ENCODE measurements around the gene KRTAP4-4. TPM values are rescaled to one million over a fixed set of nuclear protein-coding genes. Genes with fewer than 3 reads are reported as not detected.
"Not testable (repeated sequence)": the region's sequence is repeated elsewhere in the genome, so short reads cannot be mapped to it uniquely, and the experiment has no call there.

The KRTAP4-4 gene
- total RNA-seq, 4 donors from 2014 or later: not detected

- no peak for ATAC-seq
- no peaks in the 10 kb centered on the region for H3K36me3 ChIP-seq
- H3K4me1 ChIP-seq: no peaks in the 10 kb centered on the region
- no peak for TF ChIP-seq EP300 (IDR thresholded peaks at IDR 0.05)
- no peak for TF ChIP-seq POLR2AphosphoS5 (IDR thresholded peaks at IDR 0.05)
- TF ChIP-seq POLR2A (IDR thresholded peaks at IDR 0.05): no peak
- no peak for TF ChIP-seq CTCF (IDR thresholded peaks at IDR 0.05)
- H3K27ac ChIP-seq: no peak overlapping the region
- no peak overlapping the region for H3K4me3 ChIP-seq
- WGBS, 2 donors (ENCODE audit: low coverage in 1 of 2): 41 to 63% methylated on average over 3 to 6 of the region's 7 CpGs
- H3K9me3 ChIP-seq: no peaks in the 10 kb centered on the region
- H3K27me3 ChIP-seq: peaks cover 19% of the 10 kb centered on the region
Observed at GRCh38 chr17:41163828-41164227, 3.3 kb upstream of the KRTAP4-4 start.

GRCh38 chr17:41160190-41160589, 358 bp downstream of the KRTAP4-4 start:
- not testable (repeated sequence) for H3K4me1 ChIP-seq, H3K4me3 ChIP-seq, H3K27ac ChIP-seq, H3K36me3 ChIP-seq, H3K9me3 ChIP-seq, ATAC-seq
- peaks cover 31% of the 10 kb centered on the region for H3K27me3 ChIP-seq
- 60% methylated on average over 1 of the region's 3 CpGs; no CpG with 5 or more reads in 1 of the 2 donors for whole genome bisulfite sequencing, 2 donors (ENCODE audit: low coverage in 1 of 2)

- no peak for ATAC-seq
- no peak for TF ChIP-seq POLR2A (IDR thresholded peaks at IDR 0.05)
- no peak for TF ChIP-seq CTCF (IDR thresholded peaks at IDR 0.05)
- no peak for TF ChIP-seq EP300 (IDR thresholded peaks at IDR 0.05)
- no peak for TF ChIP-seq POLR2AphosphoS5 (IDR thresholded peaks at IDR 0.05)
- H3K4me3 ChIP-seq: no peak overlapping the region
- peaks cover 0 to 12% (median 0%) of the 10 kb centered on the region in 3 donors for H3K9me3 ChIP-seq
- WGBS, 2 donors (ENCODE audit: low coverage in 1 of 2): 71% methylated on average over 2 of the region's 2 CpGs; no CpG with 5 or more reads in 1 of the 2 donors
- H3K36me3 ChIP-seq: no peaks in the 10 kb centered on the region
- H3K27ac ChIP-seq: no peak overlapping the region
- no peaks in the 10 kb centered on the region for H3K4me1 ChIP-seq
- H3K27me3 ChIP-seq: peaks cover 32% of the 10 kb centered on the region
Observed at GRCh38 chr17:41153856-41154255, 6.7 kb downstream of the KRTAP4-4 start.

- ATAC-seq: no peak
- Histone ChIP-seq H3K4me1 (no peaks in the 10 kb centered on the region), H3K4me3 (no peak overlapping the region), H3K27me3 (peaks cover 16% of the 10 kb centered on the region), H3K36me3 (no peaks in the 10 kb centered on the region), H3K27ac (no peak overlapping the region), H3K9me3 (peaks cover 0 to 12% (median 0%) of the 10 kb centered on the region in 3 donors)
- 56 to 73% methylated on average over 2 of the region's 2 CpGs for WGBS, 2 donors (ENCODE audit: low coverage in 1 of 2)
- no peak for TF ChIP-seq POLR2AphosphoS5 (IDR thresholded peaks at IDR 0.05)
- TF ChIP-seq EP300 (IDR thresholded peaks at IDR 0.05): no peak
- no peak for TF ChIP-seq CTCF (IDR thresholded peaks at IDR 0.05)
- TF ChIP-seq POLR2A (IDR thresholded peaks at IDR 0.05): no peak
Observed at GRCh38 chr17:41151525-41151924, 9.0 kb downstream of the KRTAP4-4 start.

- WGBS, 2 donors (ENCODE audit: low coverage in 1 of 2): 75 to 83% methylated on average over 2 to 4 of the region's 4 CpGs
- Histone ChIP-seq H3K9me3 (peaks cover 0 to 11% (median 0%) of the 10 kb centered on the region in 3 donors), H3K36me3 (no peaks in the 10 kb centered on the region), H3K4me3 (no peak overlapping the region), H3K4me1 (no peaks in the 10 kb centered on the region), H3K27me3 (peaks cover 15% of the 10 kb centered on the region), H3K27ac (no peak overlapping the region)
- TF ChIP-seq CTCF (IDR thresholded peaks at IDR 0.05) (no peak), POLR2A (IDR thresholded peaks at IDR 0.05) (no peak), EP300 (IDR thresholded peaks at IDR 0.05) (no peak), POLR2AphosphoS5 (IDR thresholded peaks at IDR 0.05) (no peak)
- no peak for ATAC-seq
Observed at GRCh38 chr17:41150026-41150425, 10.5 kb downstream of the KRTAP4-4 start.
